ENCODE results near the gene ALAD. TPM values are rescaled to one million over a fixed set of nuclear protein-coding genes. Genes with fewer than 3 reads are reported as not detected.

The ALAD gene
- total RNA-seq, 1 donor from 2014 or later = 5.1 TPM

- DNase-seq (ENCODE audit: low read depth) = no peak
- no peak for TF ChIP-seq CTCF (conservative IDR thresholded peaks at IDR 0.05; ENCODE audit: low read depth, low read length)
Measured at GRCh38 chr9:113376634-113377567, 24.2 kb downstream of the ALAD start, which contains the start of gene HDHD3. TSS of gene HDHD3 (minus strand) at chr9:113376986. CDS start at chr9:113374354, 2,632 bp downstream.

DNA sequence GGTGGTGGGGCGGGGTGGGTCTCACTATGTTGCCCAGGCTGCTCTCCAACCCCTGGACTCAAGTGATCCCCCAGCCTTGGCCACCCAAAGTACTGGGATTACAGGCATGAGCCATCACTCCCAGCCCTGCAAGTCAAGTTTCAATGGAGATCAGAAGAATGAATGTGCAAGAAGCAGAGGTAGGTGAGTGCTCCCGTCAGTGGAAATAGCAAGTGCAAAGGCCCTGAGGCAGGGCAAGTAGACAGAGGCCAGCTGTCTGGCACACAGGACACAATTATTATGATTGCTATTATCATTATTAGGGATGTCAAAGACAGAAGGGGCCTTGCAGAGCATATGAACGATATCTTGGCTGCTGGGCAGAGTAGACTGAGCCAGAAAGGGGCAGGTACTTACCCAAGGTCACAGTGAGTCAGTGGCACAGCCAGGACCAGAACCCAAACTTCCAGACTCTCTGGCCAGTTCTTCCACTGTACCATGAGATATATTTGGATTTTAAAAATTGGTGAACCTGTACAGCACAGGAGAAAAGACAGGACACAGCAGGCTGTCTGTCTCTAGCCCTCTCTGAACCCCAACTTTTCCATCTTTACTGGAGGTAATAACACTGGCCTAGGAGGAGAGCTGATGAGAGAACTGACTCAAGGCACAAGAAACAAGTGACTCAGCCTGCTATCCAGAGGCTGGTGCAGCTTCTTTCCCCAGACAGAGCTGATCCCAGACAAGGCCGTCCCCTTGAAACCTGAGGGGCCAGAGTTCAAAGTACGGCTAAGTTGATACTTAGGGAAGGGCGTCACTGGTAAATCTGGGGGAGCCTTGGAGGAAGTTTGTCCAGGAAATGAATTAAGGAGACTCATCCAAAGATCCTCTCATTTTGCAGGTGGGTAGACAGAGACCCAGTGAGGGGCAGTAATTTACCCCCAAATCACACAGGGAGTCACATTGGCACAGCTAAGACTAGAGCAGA, 25.7 kb downstream of the ALAD start:
- peak overlapping the region; percentile 60 for H3K4me3 ChIP-seq (ENCODE audit: low read depth, low read length)
- no peak for TF ChIP-seq CTCF (conservative IDR thresholded peaks at IDR 0.05; ENCODE audit: low read depth, low read length)
- DNase-seq (ENCODE audit: low read depth) = no peak

More at GRCh38 chr9:113376634-113377567, 24.2 kb downstream of the ALAD start, which contains the start of gene HDHD3:
- peak within 1 kb of the TSS; percentile 94 for H3K4me3 ChIP-seq (ENCODE audit: low read depth, low read length)

DNA sequence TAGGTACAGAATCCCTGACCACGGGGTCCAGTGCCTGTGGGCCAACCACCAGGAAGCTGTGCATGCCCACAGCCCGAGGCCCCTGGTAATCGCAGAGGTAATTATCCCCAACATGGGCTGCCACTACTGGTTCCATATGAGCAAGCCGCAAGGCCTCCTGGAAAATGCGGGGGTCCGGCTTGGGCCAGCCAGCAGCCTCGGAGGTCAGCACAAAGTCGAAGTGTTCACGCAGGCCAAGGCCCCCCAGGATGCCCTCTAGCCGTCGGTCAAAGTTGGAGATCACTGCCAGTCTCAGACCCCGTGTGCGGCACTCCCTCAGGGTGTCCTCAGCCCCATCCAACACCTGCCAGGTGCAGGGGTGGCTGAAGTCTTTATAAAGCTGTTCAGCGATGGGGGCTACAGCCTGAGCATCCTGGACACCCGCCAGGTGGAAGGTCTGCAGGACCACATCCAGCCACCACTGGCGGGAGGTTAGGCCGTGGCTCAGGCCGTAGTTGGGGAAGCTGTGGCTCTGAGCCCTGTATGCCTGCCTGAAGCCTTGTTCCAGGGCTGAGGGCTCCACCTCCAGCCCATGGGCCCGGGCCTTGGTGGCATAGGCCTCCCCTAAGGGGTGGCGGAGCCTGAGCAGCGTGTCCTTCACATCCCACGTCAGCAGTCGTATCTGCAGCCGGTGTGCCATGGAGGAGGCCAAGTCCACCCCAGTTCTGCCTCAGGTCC, 27.2 kb downstream of the ALAD start:
- no peak overlapping the region for H3K4me3 ChIP-seq (ENCODE audit: low read depth, low read length)
- TF ChIP-seq CTCF (conservative IDR thresholded peaks at IDR 0.05; ENCODE audit: low read depth, low read length) = no peak
- DNase-seq (ENCODE audit: low read depth) = no peak

DNA sequence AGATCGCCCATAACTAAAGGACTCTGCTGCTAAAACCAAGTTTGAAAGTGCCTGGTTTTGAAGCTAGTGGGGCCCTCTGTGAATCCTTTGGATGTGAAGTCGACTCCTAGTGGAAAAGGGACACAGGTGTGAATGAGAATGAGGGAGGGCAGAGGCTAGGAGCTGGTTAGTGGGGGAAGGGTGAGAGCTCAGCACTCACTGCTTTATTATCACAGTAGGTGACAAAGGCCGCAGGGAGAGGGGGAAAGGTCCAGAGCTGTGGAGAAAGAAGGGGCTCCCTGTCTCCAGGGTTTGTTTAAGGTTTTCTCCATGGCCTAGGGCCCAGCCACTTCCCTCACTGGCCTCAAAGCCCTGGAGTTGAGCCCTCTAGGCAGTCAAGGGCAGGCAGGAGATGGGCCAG, 27.8 kb downstream of the ALAD start:
- DNase-seq (ENCODE audit: low read depth) = no peak
- no peak for TF ChIP-seq CTCF (conservative IDR thresholded peaks at IDR 0.05; ENCODE audit: low read depth, low read length)
- H3K4me3 ChIP-seq (ENCODE audit: low read depth, low read length) = no peak overlapping the region

- DNase-seq (ENCODE audit: low read depth) = no peak
- H3K4me3 ChIP-seq (ENCODE audit: low read depth, low read length) = no peak overlapping the region
- no peak for TF ChIP-seq CTCF (conservative IDR thresholded peaks at IDR 0.05; ENCODE audit: low read depth, low read length)
Measured at GRCh38 chr9:113372059-113372458, 29.0 kb downstream of the ALAD start.

GRCh38 chr9:113370806-113371325, 30.2 kb downstream of the ALAD start:
- no peak for DNase-seq (ENCODE audit: low read depth)
- no peak overlapping the region for H3K4me3 ChIP-seq (ENCODE audit: low read depth, low read length)
- no peak for TF ChIP-seq CTCF (conservative IDR thresholded peaks at IDR 0.05; ENCODE audit: low read depth, low read length)
